Measurements from ENCODE around the gene TTL. TPM values are rescaled to one million over a fixed set of nuclear protein-coding genes. Genes with fewer than 3 reads are reported as not detected.

The TTL gene
- total RNA-seq, 1 donor from 2014 or later, result 126 TPM

DNA sequence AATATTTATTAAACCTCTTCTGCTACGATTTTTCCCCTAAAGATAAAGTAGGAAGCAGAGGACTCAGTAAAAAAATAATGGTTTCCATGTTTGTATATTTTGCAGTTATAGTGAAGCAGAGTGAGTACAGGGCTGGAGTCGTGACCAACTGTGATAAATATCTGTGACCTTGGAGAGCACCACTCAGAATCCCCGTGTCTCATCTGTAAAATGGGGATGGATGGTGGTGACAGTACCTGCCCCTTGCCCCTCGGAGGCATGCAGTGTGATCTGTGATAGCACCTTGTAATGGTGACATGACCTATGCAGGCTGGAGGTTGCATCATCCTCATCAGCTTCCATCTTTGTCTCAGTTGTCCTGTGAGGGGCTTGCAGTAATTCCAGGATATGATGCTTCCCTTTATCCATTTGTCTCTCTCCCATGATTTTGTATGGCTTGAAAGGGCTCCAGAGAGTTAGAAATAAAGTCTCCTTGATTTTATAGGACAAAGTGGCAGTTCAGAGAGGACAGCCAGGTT is 5.5 kb downstream of the TTL start:
- H3K4me1 Mint-ChIP-seq (ENCODE audit: low read depth, unreplicated experiment), result peaks cover 24% of the 10 kb centered on the region
- peaks cover 2% of the 10 kb centered on the region for H3K9me3 Mint-ChIP-seq (ENCODE audit: unreplicated experiment)
- DNase-seq, result no peak
- H3K27ac Mint-ChIP-seq (ENCODE audit: unreplicated experiment), result no peak overlapping the region
- peaks cover 3% of the 10 kb centered on the region for H3K27me3 Mint-ChIP-seq (ENCODE audit: unreplicated experiment)
- no peaks in the 10 kb centered on the region for H3K36me3 Mint-ChIP-seq (ENCODE audit: unreplicated experiment)
- TF ChIP-seq, protein P1, sequence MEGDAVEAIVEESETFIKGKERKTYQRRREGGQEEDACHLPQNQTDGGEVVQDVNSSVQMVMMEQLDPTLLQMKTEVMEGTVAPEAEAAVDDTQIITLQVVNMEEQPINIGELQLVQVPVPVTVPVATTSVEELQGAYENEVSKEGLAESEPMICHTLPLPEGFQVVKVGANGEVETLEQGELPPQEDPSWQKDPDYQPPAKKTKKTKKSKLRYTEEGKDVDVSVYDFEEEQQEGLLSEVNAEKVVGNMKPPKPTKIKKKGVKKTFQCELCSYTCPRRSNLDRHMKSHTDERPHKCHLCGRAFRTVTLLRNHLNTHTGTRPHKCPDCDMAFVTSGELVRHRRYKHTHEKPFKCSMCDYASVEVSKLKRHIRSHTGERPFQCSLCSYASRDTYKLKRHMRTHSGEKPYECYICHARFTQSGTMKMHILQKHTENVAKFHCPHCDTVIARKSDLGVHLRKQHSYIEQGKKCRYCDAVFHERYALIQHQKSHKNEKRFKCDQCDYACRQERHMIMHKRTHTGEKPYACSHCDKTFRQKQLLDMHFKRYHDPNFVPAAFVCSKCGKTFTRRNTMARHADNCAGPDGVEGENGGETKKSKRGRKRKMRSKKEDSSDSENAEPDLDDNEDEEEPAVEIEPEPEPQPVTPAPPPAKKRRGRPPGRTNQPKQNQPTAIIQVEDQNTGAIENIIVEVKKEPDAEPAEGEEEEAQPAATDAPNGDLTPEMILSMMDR (IDR thresholded peaks at IDR 0.05; ENCODE audit: partially characterized antibody, unreplicated experiment), result no peak
- no peak overlapping the region for H3K4me3 Mint-ChIP-seq (ENCODE audit: unreplicated experiment)

DNA sequence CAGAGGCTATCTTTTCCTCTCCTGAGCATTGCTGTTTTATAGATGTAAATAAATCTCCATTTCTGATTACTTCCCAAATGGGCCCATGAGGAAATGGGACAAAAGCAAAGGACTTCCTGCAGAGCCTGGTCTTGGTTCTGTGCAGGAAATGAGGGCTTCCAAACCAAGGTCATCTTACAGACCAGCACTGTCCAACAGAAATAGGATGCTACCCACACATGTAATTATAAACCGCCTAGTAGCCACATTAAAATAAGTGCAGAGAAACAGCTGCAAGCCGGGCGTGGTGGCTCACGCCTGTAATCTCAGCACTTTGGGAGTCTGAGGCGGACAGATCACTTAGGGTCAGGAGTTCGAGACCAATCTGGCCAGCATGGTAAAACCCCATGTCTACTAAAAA is 6.2 kb downstream of the TTL start:
- no peak for DNase-seq
- TF ChIP-seq, protein P1 (IDR thresholded peaks at IDR 0.05; ENCODE audit: partially characterized antibody, unreplicated experiment), result no peak
- peaks cover 2% of the 10 kb centered on the region for H3K9me3 Mint-ChIP-seq (ENCODE audit: unreplicated experiment)
- H3K27ac Mint-ChIP-seq (ENCODE audit: unreplicated experiment), result no peak overlapping the region
- peaks cover 24% of the 10 kb centered on the region for H3K4me1 Mint-ChIP-seq (ENCODE audit: low read depth, unreplicated experiment)
- no peak overlapping the region for H3K4me3 Mint-ChIP-seq (ENCODE audit: unreplicated experiment)
- H3K36me3 Mint-ChIP-seq (ENCODE audit: unreplicated experiment), result no peaks in the 10 kb centered on the region
- peaks cover 2% of the 10 kb centered on the region for H3K27me3 Mint-ChIP-seq (ENCODE audit: unreplicated experiment)

DNA sequence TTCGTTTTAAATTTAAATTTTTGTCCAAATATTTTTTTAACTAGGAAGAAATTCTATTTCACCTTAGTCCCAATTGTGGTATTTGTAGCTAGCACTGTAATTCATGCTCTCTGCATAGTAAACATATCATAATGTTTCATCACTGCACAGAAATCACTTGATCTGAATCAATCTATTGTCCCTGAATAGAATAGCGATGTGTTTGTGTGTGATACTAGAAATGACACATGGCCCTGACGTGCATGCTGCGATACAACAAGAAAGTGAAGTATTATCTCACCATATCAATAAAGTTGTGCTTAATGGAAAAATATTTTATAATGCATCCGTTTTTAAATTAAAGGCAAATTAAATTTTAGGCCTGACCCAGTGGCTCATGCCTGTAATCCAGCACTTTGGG is 10.0 kb downstream of the TTL start:
- no peak overlapping the region for H3K4me3 Mint-ChIP-seq (ENCODE audit: unreplicated experiment)
- TF ChIP-seq, protein P1 (IDR thresholded peaks at IDR 0.05; ENCODE audit: partially characterized antibody, unreplicated experiment), result no peak
- H3K27me3 Mint-ChIP-seq (ENCODE audit: unreplicated experiment), result peaks cover 3% of the 10 kb centered on the region
- peaks cover 3% of the 10 kb centered on the region for H3K36me3 Mint-ChIP-seq (ENCODE audit: unreplicated experiment)
- peaks cover 5% of the 10 kb centered on the region for H3K4me1 Mint-ChIP-seq (ENCODE audit: low read depth, unreplicated experiment)
- no peak overlapping the region for H3K27ac Mint-ChIP-seq (ENCODE audit: unreplicated experiment)
- H3K9me3 Mint-ChIP-seq (ENCODE audit: unreplicated experiment), result no peaks in the 10 kb centered on the region
- no peak for DNase-seq

DNA sequence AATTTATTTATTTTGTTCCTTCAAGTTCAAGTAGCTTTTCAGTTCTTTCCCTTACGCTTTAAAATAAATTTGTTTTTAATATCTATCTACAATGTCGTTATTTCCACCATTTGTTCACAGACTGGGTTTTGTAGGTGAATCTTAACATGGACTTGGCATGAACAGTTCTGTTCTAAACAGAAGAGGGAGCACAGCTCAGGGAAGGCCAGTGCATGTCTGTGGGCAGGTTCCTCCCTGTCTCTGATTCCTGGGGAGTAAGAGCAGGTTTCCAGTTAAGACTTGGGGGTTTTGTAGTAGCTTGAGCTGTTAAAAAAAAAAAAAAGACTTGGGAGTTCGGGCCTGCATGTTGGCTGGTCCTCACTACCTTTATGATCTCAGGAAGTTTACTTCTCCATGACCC is 11.1 kb downstream of the TTL start:
- no peak overlapping the region for H3K4me3 Mint-ChIP-seq (ENCODE audit: unreplicated experiment)
- no peaks in the 10 kb centered on the region for H3K9me3 Mint-ChIP-seq (ENCODE audit: unreplicated experiment)
- H3K27ac Mint-ChIP-seq (ENCODE audit: unreplicated experiment), result no peak overlapping the region
- peaks cover 3% of the 10 kb centered on the region for H3K36me3 Mint-ChIP-seq (ENCODE audit: unreplicated experiment)
- H3K27me3 Mint-ChIP-seq (ENCODE audit: unreplicated experiment), result peaks cover 3% of the 10 kb centered on the region
- no peak for DNase-seq
- TF ChIP-seq, protein P1 (IDR thresholded peaks at IDR 0.05; ENCODE audit: partially characterized antibody, unreplicated experiment), result no peak
- H3K4me1 Mint-ChIP-seq (ENCODE audit: low read depth, unreplicated experiment), result peaks cover 3% of the 10 kb centered on the region

DNA sequence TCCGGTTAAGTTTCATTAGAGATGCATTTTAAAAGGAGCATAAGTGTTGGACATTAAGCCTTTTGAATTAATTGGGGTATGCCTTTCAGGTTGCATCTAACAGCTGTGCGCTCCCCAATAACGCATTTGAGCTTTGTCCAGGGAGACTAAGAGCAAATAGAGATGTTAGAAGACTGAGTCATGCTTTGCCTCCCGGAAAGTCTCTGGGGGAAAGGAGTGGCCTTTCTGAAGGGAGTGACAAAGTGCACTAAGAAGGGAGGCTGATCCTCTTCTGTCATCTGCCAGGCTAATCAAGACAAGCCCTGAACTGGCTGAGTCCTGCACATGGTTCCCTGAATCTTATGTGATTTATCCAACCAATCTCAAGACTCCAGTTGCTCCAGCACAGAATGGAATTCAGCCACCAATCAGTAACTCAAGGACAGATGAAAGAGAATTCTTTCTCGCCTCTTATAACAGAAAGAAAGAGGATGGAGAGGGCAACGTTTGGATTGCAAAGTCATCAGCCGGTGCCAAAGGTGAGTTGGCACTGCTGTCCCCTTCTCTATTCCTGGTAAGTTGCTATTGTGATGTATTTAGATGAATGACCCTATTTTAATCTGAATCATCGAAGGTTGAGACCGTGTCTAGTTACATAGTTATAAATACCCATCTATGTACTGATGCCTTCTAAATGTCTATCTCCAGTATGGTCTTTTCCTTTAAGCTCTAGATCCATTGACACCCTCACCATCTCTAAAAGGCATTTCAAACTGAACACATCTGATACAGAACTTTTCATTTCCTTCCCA is 12.1 kb downstream of the TTL start:
- Mint-ChIP-seq H3K9me3 (ENCODE audit: unreplicated experiment) (no peaks in the 10 kb centered on the region), H3K4me1 (ENCODE audit: low read depth, unreplicated experiment) (peaks cover 2% of the 10 kb centered on the region)
- TF ChIP-seq, protein P1 (IDR thresholded peaks at IDR 0.05; ENCODE audit: partially characterized antibody, unreplicated experiment), result no peak

More for the DNA sequence above, 12.1 kb downstream of the TTL start:
- Mint-ChIP-seq H3K27ac (ENCODE audit: unreplicated experiment) (no peak overlapping the region), H3K36me3 (ENCODE audit: unreplicated experiment) (peaks cover 3% of the 10 kb centered on the region), H3K27me3 (ENCODE audit: unreplicated experiment) (peaks cover 3% of the 10 kb centered on the region), H3K4me3 (ENCODE audit: unreplicated experiment) (no peak overlapping the region)
- DNase-seq, result peak; percentile 42
